Panc1 (cell line): ENCODE measurements around the gene TUBG1. TPM values are rescaled to one million over a fixed set of nuclear protein-coding genes. Genes with fewer than 3 reads are reported as not detected.

Experiments used
- ATAC-seq: fragments of 200-7000 bp; cut with Tn5 transposase; 2 replicates; pipeline ENCODE4 v1.9.1; 2020; ENCODE audit warnings: mild to moderate bottlenecking, moderate library complexity
- BruUV-seq: library from RNA; stranded (reverse); fragments of 400-500 nt; replicated peaks from 2 replicates; lab custom pipeline; 2021; lab: Mats Ljungman, UMichigan
- CTCF ChIA-PET: fragments of 300-600 bp; sonication (Branson Sonifier 250); formaldehyde crosslinking; loops from one replicate; lab custom pipeline; 2022; ENCODE audit warnings: antibody characterized with exemption; lab: Charles Lee
- POLR2A ChIA-PET: fragments of 300-600 bp; sonication (Branson Sonifier 250); formaldehyde crosslinking; loops from one replicate; lab custom pipeline; 2022; ENCODE audit warnings: antibody characterized with exemption; lab: Charles Lee
- DNase-seq: peaks from one replicate; pipeline ENCODE4 v3.0.0-alpha.2; 2010; ENCODE audit warnings: low read depth, low spot score
- H3K27ac ChIP-seq: 2 replicates; pipeline ENCODE4 v1.5.1; 2011; ENCODE audit warnings: mild to moderate bottlenecking, low read length, inconsistent platforms
- H3K27me3 ChIP-seq: fragments of 200-500 bp; sonication (Bioruptor generic); 2 replicates; pipeline ENCODE4 v1.6.0; 2014; ENCODE audit warnings: low read length, inconsistent platforms; ENCODE audit not compliant: control insufficient read depth, insufficient read depth
- H3K36me3 ChIP-seq: fragments of 200-500 bp; sonication (Bioruptor generic); 2 replicates; pipeline ENCODE4 v1.5.1; 2014; ENCODE audit warnings: inconsistent platforms, mild to moderate bottlenecking, low read length, moderate library complexity; ENCODE audit not compliant: control insufficient read depth, insufficient read depth
- H3K4me1 ChIP-seq: 2 replicates; pipeline ENCODE4 v1.5.1; 2011; ENCODE audit warnings: inconsistent platforms, mild to moderate bottlenecking, low read length, moderate library complexity; ENCODE audit not compliant: control insufficient read depth, insufficient read depth
- H3K4me3 ChIP-seq, 2 experiments: 2 replicates each; pipeline ENCODE4 v1.5.1; 2011 to 2012; ENCODE audit warnings: low read depth in 2 of 2, low read length in 2 of 2, mild to moderate bottlenecking in 2 of 2, inconsistent platforms in 1 of 2, moderate library complexity in 1 of 2
- H3K9me3 ChIP-seq: fragments of 200-500 bp; sonication (Bioruptor generic); 2 replicates; pipeline ENCODE4 v1.5.1; 2014; ENCODE audit warnings: low read depth, mild to moderate bottlenecking, inconsistent platforms, low read length, moderate library complexity; ENCODE audit not compliant: control insufficient read depth, insufficient read depth
- POLR2AphosphoS5 ChIP-seq: IDR thresholded peaks from 2 replicates; pipeline ENCODE4 v1.6.1; 2012; ENCODE audit warnings: mild to moderate bottlenecking, low read depth, low read length, moderate library complexity
- SIN3A ChIP-seq: IDR thresholded peaks from 2 replicates; pipeline ENCODE4 v1.6.1; 2012; ENCODE audit warnings: low read depth, mild to moderate bottlenecking, low read length, moderate library complexity, borderline replicate concordance; ENCODE audit not compliant: insufficient read depth
- TCF7L2 ChIP-seq: IDR thresholded peaks from 2 replicates; pipeline ENCODE4 v1.6.1; 2011; ENCODE audit warnings: mild to moderate bottlenecking, low read depth, low read length, inconsistent platforms
- in situ Hi-C: cut with HindIII; loops from 2 replicates; pipeline ENCODE4 v1.10.0; 2016; ENCODE audit warnings: low sequenced_read_pairs, low pct_unique_long_range_greater_than_20kb
- intact Hi-C: fragments of 100-400 bp; cut with micrococcal nuclease; formaldehyde crosslinking; loops from one replicate; pipeline ENCODE4 v1.10.0; 2022; ENCODE audit not compliant: unreplicated experiment
- total RNA-seq: library from RNA; stranded (reverse); gene quantifications from one replicate; pipeline ENCODE4 v1.2.1, GENCODE V29; 2021; ENCODE audit not compliant: unreplicated experiment
- TF ChIP-seq, protein P1 (sequence below), 2 experiments: IDR thresholded peaks; 2 replicates each; pipeline ENCODE4 v1.6.1; 2011 to 2012; ENCODE audit warnings: low read depth in 2 of 2, control low read depth in 1 of 2, low read length in 1 of 2, mild to moderate bottlenecking in 1 of 2, moderate library complexity in 1 of 2; ENCODE audit not compliant: insufficient read depth in 1 of 2
- TF ChIP-seq, protein P2 (sequence below): fragments of 450-650 bp; IDR thresholded peaks from 2 replicates; pipeline ENCODE4 v1.5.1; 2017; ENCODE audit warnings: mild to moderate bottlenecking

TUBG1 gene
- total RNA-seq, 1 experiment from 2014 or later, result 99.8 TPM

DNA sequence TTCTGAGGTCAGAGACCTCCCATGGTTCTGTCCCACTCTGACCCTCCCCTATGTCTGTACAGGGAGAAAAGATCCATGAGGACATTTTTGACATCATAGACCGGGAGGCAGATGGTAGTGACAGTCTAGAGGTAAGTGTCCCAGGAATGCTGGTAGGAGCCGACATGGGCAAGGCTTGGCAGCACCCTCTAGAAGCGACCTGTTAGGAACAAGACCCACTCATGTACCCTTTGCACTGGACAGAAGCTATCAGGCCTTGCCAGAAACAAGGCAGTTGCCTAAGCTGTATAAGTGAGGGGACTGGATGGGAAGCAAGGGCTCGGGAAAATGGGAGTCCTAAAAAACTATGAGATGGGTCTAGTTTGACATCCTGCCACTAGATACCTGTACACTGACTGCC, 2.5 kb downstream of the TUBG1 start:
- BruUV-seq, result no TSS peak
- peaks cover 7% of the 10 kb centered on the region for H3K36me3 ChIP-seq
- in situ Hi-C loops, result no loop called here
- POLR2A ChIA-PET, result no interaction called here
- H3K9me3 ChIP-seq, result no peaks in the 10 kb centered on the region
- H3K4me3 ChIP-seq, result no peak overlapping the region
- H3K27ac ChIP-seq, result no peak overlapping the region
- intact Hi-C loops, result no loop called here
- TF ChIP-seq SIN3A (no peak), POLR2AphosphoS5 (no peak), TCF7L2 (no peak)
- TF ChIP-seq, protein P1, sequence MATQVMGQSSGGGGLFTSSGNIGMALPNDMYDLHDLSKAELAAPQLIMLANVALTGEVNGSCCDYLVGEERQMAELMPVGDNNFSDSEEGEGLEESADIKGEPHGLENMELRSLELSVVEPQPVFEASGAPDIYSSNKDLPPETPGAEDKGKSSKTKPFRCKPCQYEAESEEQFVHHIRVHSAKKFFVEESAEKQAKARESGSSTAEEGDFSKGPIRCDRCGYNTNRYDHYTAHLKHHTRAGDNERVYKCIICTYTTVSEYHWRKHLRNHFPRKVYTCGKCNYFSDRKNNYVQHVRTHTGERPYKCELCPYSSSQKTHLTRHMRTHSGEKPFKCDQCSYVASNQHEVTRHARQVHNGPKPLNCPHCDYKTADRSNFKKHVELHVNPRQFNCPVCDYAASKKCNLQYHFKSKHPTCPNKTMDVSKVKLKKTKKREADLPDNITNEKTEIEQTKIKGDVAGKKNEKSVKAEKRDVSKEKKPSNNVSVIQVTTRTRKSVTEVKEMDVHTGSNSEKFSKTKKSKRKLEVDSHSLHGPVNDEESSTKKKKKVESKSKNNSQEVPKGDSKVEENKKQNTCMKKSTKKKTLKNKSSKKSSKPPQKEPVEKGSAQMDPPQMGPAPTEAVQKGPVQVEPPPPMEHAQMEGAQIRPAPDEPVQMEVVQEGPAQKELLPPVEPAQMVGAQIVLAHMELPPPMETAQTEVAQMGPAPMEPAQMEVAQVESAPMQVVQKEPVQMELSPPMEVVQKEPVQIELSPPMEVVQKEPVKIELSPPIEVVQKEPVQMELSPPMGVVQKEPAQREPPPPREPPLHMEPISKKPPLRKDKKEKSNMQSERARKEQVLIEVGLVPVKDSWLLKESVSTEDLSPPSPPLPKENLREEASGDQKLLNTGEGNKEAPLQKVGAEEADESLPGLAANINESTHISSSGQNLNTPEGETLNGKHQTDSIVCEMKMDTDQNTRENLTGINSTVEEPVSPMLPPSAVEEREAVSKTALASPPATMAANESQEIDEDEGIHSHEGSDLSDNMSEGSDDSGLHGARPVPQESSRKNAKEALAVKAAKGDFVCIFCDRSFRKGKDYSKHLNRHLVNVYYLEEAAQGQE (IDR thresholded peaks at IDR 0.05; ENCODE audit: insufficient read depth in 1 of 2, low read depth in 2 of 2, low read length in 1 of 2), result no peak
- TF ChIP-seq, protein P2, sequence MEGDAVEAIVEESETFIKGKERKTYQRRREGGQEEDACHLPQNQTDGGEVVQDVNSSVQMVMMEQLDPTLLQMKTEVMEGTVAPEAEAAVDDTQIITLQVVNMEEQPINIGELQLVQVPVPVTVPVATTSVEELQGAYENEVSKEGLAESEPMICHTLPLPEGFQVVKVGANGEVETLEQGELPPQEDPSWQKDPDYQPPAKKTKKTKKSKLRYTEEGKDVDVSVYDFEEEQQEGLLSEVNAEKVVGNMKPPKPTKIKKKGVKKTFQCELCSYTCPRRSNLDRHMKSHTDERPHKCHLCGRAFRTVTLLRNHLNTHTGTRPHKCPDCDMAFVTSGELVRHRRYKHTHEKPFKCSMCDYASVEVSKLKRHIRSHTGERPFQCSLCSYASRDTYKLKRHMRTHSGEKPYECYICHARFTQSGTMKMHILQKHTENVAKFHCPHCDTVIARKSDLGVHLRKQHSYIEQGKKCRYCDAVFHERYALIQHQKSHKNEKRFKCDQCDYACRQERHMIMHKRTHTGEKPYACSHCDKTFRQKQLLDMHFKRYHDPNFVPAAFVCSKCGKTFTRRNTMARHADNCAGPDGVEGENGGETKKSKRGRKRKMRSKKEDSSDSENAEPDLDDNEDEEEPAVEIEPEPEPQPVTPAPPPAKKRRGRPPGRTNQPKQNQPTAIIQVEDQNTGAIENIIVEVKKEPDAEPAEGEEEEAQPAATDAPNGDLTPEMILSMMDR, result no peak
- no peaks in the 10 kb centered on the region for H3K27me3 ChIP-seq
- no peak for DNase-seq
- CTCF ChIA-PET, result no interaction called here
- H3K4me1 ChIP-seq, result peaks cover 9% of the 10 kb centered on the region
- ATAC-seq, result no peak

DNA sequence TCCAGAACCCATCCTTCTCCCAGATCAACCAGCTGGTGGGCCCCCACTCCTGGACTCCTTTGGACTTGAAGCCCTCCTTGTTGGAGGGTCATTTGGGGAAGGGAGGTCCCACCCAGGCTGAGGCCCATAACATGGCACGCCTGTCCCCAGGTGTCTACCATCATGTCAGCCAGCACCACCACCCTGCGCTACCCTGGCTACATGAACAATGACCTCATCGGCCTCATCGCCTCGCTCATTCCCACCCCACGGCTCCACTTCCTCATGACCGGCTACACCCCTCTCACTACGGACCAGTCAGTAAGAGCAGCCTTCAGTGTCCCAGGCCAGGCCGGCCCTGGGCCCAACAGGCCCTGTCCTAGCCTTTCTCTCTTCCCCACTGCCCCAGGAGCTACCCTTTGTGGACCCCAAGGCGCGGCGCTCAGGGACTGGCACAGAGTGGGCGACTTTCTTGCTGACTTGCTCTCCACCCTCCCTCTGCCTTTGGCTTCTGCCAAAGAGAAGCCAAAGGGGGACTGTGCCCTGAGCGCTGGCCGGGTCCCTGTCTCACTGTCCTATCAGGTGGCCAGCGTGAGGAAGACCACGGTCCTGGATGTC, 4.3 kb downstream of the TUBG1 start:
- ChIA-PET POLR2A (no interaction called here), CTCF (no interaction called here)
- Histone ChIP-seq H3K4me1 (peaks cover 7% of the 10 kb centered on the region), H3K4me3 (no peak overlapping the region), H3K36me3 (peaks cover 4% of the 10 kb centered on the region), H3K27ac (no peak overlapping the region), H3K9me3 (no peaks in the 10 kb centered on the region), H3K27me3 (no peaks in the 10 kb centered on the region)
- no peak for TF ChIP-seq SIN3A
- ATAC-seq (no peak), DNase-seq (no peak)
- in situ Hi-C loops (no loop called here), intact Hi-C loops (no loop called here)
- BruUV-seq, result no TSS peak

- H3K27ac ChIP-seq, result peak overlapping the region; percentile 23; the same call in 1 of the 2 replicates
- no peak overlapping the region for H3K4me3 ChIP-seq
- ChIA-PET POLR2A (no interaction called here), CTCF (interaction anchor here (0.6 to 1.8 kb wide), 3 partner anchors 36 to 63 kb away, joined by 3 to 4 read pairs (median 3); no protein-coding TSS in a partner anchor)
- intact Hi-C loops, result no loop called here
- no peaks in the 10 kb centered on the region for H3K9me3 ChIP-seq
- peaks cover 7% of the 10 kb centered on the region for H3K4me1 ChIP-seq
- H3K27me3 ChIP-seq, result no peaks in the 10 kb centered on the region
- peaks cover 4% of the 10 kb centered on the region; the same call in 1 of the 2 replicates for H3K36me3 ChIP-seq
- in situ Hi-C loops, result no loop called here
- ATAC-seq (peak; percentile 53), DNase-seq (no peak)
- BruUV-seq, result no TSS peak
- TF ChIP-seq TCF7L2, result no peak
- no peak for TF ChIP-seq SIN3A
These were observed 8.5 kb downstream of the TUBG1 start for GRCh38 chr17:42617956-42618431.
